ENCODE results near the gene MANBA. TPM values are rescaled to one million over a fixed set of nuclear protein-coding genes. Genes with fewer than 3 reads are reported as not detected.

Gene MANBA
- total and polyA plus RNA-seq, 12 donors, result 8.9 to 47.7 (median 27.7) TPM

- Histone ChIP-seq H3K27ac (no peak overlapping the region), H3K9me3 (peaks cover 0 to 14% (median 0%) of the 10 kb centered on the region in 11 donors), H3K27me3 (no peaks in the 10 kb centered on the region), H3K4me3 (no peak overlapping the region), H3K36me3 (peaks cover 0 to 10% (median 0%) of the 10 kb centered on the region in 9 donors), H3K4me1 (no peaks in the 10 kb centered on the region)
- no peak for DNase-seq
- WGBS, 2 donors, result 66 to 74% methylated on average over 1 of the region's 1 CpG
- ATAC-seq, result no peak
- TF ChIP-seq CTCF (IDR thresholded peaks at IDR 0.05), result no peak
- intact Hi-C loops (cut with DNase I), result no loop called here
These were observed 53.6 kb downstream of the MANBA start for GRCh38 chr4:102707150-102707549.

- intact Hi-C loops (cut with DNase I), result no loop called here
- Histone ChIP-seq H3K4me1 (no peaks in the 10 kb centered on the region), H3K36me3 (peaks cover 0 to 11% (median 0%) of the 10 kb centered on the region in 9 donors), H3K9me3 (peaks cover 0 to 14% (median 0%) of the 10 kb centered on the region in 11 donors), H3K4me3 (no peak overlapping the region), H3K27ac (no peak overlapping the region), H3K27me3 (no peaks in the 10 kb centered on the region)
- peak in 1 of 8 donors; percentile 15 for ATAC-seq
- no peak for TF ChIP-seq CTCF (IDR thresholded peaks at IDR 0.05)
- no peak for DNase-seq
- WGBS, 2 donors, result 90 to 94% methylated on average over 1 of the region's 1 CpG
These were observed 55.3 kb downstream of the MANBA start for GRCh38 chr4:102705391-102705935.

GRCh38 chr4:102696758-102697157 is 64.0 kb downstream of the MANBA start:
- TF ChIP-seq CTCF (IDR thresholded peaks at IDR 0.05), result no peak
- H3K4me1 ChIP-seq, result peaks cover 0 to 17% (median 0%) of the 10 kb centered on the region in 9 donors
- intact Hi-C loops (cut with DNase I), result no loop called here
- no peaks in the 10 kb centered on the region for H3K9me3 ChIP-seq
- WGBS, 2 donors, result 62 to 70% methylated on average over 3 of the region's 3 CpGs
- H3K4me3 ChIP-seq, result no peak overlapping the region
- peak in 1 of 2 donors; percentile 15 for DNase-seq
- peak in 6 of 8 donors; percentile 41 to 88 (median 64) for ATAC-seq
- H3K27ac ChIP-seq, result no peak overlapping the region
- H3K36me3 ChIP-seq, result peaks cover 0 to 25% (median 0%) of the 10 kb centered on the region in 9 donors
- H3K27me3 ChIP-seq, result no peaks in the 10 kb centered on the region

GRCh38 chr4:102694791-102695190 is 66.0 kb downstream of the MANBA start:
- WGBS, 2 donors, result 91% methylated on average over 3 of the region's 3 CpGs

More at GRCh38 chr4:102694791-102695190, 66.0 kb downstream of the MANBA start:
- no peak for TF ChIP-seq CTCF (IDR thresholded peaks at IDR 0.05)
- H3K36me3 ChIP-seq, result peaks cover 0 to 37% (median 0%) of the 10 kb centered on the region in 9 donors
- no peak overlapping the region for H3K4me3 ChIP-seq
- H3K27me3 ChIP-seq, result no peaks in the 10 kb centered on the region
- ATAC-seq, result no peak
- no peaks in the 10 kb centered on the region for H3K9me3 ChIP-seq
- H3K4me1 ChIP-seq, result peaks cover 0 to 17% (median 0%) of the 10 kb centered on the region in 9 donors
- H3K27ac ChIP-seq, result no peak overlapping the region
- intact Hi-C loops (cut with DNase I), result no loop called here
- no peak for DNase-seq

All from heart right ventricle (tissue), 16 donors.